Mucosa of descending colon (tissue), 3 donors: ENCODE results near the gene FAM222B. TPM values are rescaled to one million over a fixed set of nuclear protein-coding genes. Genes with fewer than 3 reads are reported as not detected.

ENCODE experiments used
- ATAC-seq: fragments of 200-7000 bp; cut with Tn5 transposase; one replicate; pipeline ENCODE4 v1.9.1; 2020; ENCODE audit warnings: mild to moderate bottlenecking, moderate library complexity
- DNase-seq, 3 donors: peaks; one replicate each; pipeline ENCODE4 v3.0.0-alpha.2; 2020
- H3K36me3 ChIP-seq: fragments of 200-600 bp; one replicate; pipeline ENCODE4 v1.8.0; 2021; ENCODE audit warnings: low read depth, mild to moderate bottlenecking
- H3K4me1 ChIP-seq: fragments of 200-600 bp; one replicate; pipeline ENCODE4 v1.8.0; 2021; ENCODE audit warnings: low read depth, mild to moderate bottlenecking
- H3K4me3 ChIP-seq: fragments of 200-600 bp; one replicate; pipeline ENCODE4 v1.8.0; 2021; ENCODE audit warnings: mild to moderate bottlenecking
- H3K9me3 ChIP-seq: fragments of 200-600 bp; one replicate; pipeline ENCODE4 v1.8.0; 2021; ENCODE audit warnings: mild to moderate bottlenecking
- CTCF ChIP-seq: fragments of 200-600 bp; IDR thresholded peaks from one replicate; pipeline ENCODE4 v1.8.0; 2022; ENCODE audit warnings: antibody characterized with exemption, mild to moderate bottlenecking
- intact Hi-C, 2 donors: fragments of 100-400 bp; cut with DNase I in 1 of 2; cut with micrococcal nuclease in 1 of 2; formaldehyde crosslinking; loops; one replicate each; pipeline versions ENCODE4 v1.11.0 to v1.11.1; 2022; cut with DNase I, micrococcal nuclease
- total RNA-seq, 3 donors: library from RNA; stranded (reverse); fragmentation: NEBNext Ultra II Directional in 2 of 3; extraction: Animal tissue kit (Norgen Biotek cat#: 25700) in 2 of 3; gene quantifications; one replicate each; pipeline versions ENCODE4 v1.2.1 to v1.2.4, GENCODE V29; 2021 to 2023
- donor health status: DM: no; HTN: no; CAD: no; lungs with moderate emphysema.
- donor health status: DM: no; HTN: no; CAD: no.
- donor health status: DM: no; HTN: yes; CAD: no.

Gene FAM222B
- total RNA-seq, 3 donors from 2014 or later, result 25.3 to 40.0 (median 30.0) TPM

- H3K4me3 ChIP-seq, result no peak overlapping the region
- DNase-seq (peak; percentile 93 to 99 (median 96)), ATAC-seq (peak; percentile 71)
- H3K9me3 ChIP-seq, result no peaks in the 10 kb centered on the region
- TF ChIP-seq CTCF, result peak; percentile 99
- H3K36me3 ChIP-seq, result no peaks in the 10 kb centered on the region
- intact Hi-C loops, result loop anchor here in 1 of 2 donors (10.0 kb wide), 1 partner anchor 164 kb away; no protein-coding TSS in a partner anchor
- H3K4me1 ChIP-seq, result peaks cover 34% of the 10 kb centered on the region
Measured at GRCh38 chr17:28750178-28751047, 92.2 kb downstream of the FAM222B start.

- Histone ChIP-seq H3K4me3 (no peak overlapping the region), H3K36me3 (no peaks in the 10 kb centered on the region), H3K9me3 (no peaks in the 10 kb centered on the region), H3K4me1 (peaks cover 37% of the 10 kb centered on the region)
- DNase-seq (no peak), ATAC-seq (no peak)
- intact Hi-C loops, result loop anchor here in 1 of 2 donors (10.0 kb wide), 1 partner anchor 165 kb away; no protein-coding TSS in a partner anchor
- no peak for TF ChIP-seq CTCF
Measured at GRCh38 chr17:28749516-28750177, 92.9 kb downstream of the FAM222B start.

- intact Hi-C loops, result no loop called here
- H3K9me3 ChIP-seq, result no peaks in the 10 kb centered on the region
- ATAC-seq (no peak), DNase-seq (peak in 1 of 3 donors; percentile 46)
- no peaks in the 10 kb centered on the region for H3K36me3 ChIP-seq
- no peak for TF ChIP-seq CTCF
- peaks cover 37% of the 10 kb centered on the region for H3K4me1 ChIP-seq
- no peak overlapping the region for H3K4me3 ChIP-seq
Measured at GRCh38 chr17:28748852-28749515, 93.6 kb downstream of the FAM222B start.

GRCh38 chr17:28747801-28748750 lies 94.5 kb downstream of the FAM222B start:
- no peak overlapping the region for H3K4me3 ChIP-seq

More at GRCh38 chr17:28747801-28748750, 94.5 kb downstream of the FAM222B start:
- Histone ChIP-seq H3K36me3 (no peaks in the 10 kb centered on the region), H3K4me1 (peaks cover 41% of the 10 kb centered on the region), H3K9me3 (no peaks in the 10 kb centered on the region)
- DNase-seq (no peak), ATAC-seq (no peak)
- no peak for TF ChIP-seq CTCF
- intact Hi-C loops, result no loop called here
